ENCODE data around the gene UMAD1.

GRCh38 chr7:7816084-7816483 is 175.5 kb downstream of the UMAD1 start:
- TF ChIP-seq CTCF (IDR thresholded peaks at IDR 0.05), result no peak
- no peak for TF ChIP-seq ZFX (IDR thresholded peaks at IDR 0.05; ENCODE audit: borderline replicate concordance)

Data from 22Rv1 (cell line).